ENCODE data around the gene DAO.

Gene DAO

DNA sequence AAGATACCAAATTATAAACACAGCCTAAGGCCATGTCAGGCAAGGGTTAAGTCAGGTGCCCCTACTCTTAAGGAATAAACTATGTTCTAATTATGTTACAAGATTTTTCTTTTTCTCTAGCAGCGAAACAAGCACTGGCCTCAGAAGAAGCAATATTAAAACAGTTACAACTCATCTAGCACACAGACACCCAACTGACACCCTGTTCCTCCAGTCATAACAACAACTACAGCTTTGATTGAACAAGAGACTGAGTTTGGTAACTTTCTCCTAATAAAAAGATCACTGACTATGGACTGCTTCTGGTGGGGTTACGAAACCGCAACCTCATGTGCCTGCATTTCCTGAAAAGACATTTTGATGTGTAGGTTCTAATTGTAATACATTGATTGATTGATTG, 3.3 kb upstream of the DAO start:
- no peak for DNase-seq

DNA sequence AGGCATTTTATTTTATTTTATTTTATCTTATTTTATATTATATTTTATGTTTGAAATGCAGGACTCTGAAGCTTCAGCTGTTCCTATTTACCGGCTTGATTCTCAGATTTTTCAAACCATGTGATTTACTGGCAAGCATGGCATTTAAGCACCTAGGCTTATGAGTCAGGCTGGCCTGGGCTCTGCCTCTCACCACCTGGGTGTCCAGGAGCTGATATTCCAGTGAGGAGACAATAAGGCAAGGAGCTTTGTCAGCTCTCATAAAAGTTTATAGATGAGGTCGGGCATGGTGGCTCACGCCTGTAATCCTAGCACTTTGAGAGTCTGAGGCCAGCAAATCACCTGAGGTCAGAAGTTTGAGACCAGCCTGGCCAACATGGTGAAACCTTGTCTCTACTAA, 2.1 kb downstream of the DAO start:
- DNase-seq = no peak

DNA sequence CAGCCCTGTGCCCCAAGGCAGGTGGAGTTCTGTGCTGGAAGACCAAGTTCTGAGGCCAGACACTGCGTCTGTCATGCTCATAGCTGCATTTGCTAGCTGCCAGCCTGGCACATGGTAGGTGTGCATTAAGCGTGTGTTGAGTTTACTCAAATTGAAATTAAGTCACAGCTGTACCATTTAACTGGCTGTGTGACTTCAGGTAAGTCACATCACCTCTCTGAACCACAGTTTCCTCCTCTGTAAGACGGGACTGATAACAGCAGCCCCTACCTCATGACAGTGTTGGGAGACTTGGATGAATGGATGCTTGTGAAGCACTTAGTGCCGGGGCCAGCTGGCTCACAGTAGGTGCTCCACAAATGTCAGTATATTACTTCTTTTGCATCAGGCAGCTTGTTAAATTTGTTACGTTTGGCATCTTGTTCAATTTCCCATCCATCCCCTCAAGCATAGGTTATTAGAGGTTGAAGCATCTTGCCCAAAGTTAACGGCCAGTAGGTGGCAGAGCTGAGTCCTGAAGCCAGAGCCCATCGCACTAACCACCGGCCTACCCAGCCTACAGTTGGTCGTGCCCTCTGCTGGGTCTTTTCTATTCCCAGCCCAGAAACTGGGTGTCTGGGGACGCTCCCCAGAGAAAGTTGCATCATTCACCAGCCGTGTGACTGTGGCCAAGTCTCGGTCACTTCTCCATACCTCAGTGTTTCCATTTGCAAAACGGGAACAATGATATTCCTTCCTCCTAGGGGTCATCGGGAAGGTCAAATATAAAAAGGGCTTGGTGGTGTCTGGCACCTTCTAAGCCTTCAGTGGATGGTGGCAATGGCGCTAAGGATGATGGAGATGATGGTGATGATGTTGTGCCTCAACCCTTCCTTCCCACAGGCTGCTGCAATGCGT, 4.5 kb downstream of the DAO start:
- DNase-seq = no peak

DNA sequence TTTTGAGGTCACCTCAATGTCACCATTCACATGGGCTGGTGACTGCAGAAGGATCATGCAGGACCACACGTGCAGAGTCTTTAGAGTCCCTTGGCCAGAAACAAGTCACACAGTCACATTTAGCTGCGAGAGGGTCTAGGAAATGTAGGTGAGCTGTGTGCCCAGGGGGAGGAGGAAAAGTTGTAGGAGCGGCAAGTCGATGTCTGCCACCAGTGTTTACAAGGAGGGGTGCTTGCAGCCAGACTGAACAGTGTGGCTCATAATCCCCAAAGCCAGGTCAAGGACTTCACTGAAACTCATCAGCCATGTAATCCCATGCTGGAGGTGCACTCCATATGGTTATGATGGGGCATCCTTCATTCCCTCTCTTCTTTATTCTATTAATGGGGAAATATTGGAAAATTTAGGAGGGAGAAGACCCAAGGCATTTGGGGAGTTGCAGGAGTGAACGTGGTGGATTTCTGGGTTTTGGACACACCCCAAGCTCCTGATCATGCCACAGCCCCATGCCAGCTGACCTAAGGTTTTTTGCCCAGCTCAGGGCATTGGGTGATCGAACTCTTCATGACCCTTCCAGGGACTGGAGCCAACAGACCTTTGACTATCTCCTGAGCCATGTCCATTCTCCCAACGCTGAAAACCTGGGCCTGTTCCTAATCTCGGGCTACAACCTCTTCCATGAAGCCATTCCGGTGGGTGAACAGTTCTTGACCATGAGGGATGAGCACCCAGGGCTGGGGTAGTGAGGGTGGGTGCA, 7.2 kb downstream of the DAO start:
- DNase-seq = no peak

DNA sequence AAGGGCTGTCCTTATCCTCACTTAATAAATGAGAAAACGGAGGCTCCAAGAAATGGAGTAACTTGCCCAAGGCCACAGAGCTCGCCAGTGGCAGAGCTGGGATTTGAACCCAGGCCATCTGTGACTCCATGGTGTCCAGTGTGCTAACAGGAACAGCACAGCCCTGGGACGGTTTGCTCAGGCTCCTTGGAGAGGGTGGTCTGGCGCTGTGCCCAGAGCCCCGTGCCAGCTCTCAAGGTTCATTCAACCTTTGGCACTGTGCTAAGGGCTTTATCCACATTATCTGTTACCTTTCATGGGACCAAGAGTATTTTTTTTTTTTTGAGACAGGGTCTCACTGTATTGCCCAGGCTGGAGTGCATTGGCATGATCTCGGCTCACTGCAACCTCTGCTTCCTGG, 8.1 kb downstream of the DAO start:
- no peak for DNase-seq

DNA sequence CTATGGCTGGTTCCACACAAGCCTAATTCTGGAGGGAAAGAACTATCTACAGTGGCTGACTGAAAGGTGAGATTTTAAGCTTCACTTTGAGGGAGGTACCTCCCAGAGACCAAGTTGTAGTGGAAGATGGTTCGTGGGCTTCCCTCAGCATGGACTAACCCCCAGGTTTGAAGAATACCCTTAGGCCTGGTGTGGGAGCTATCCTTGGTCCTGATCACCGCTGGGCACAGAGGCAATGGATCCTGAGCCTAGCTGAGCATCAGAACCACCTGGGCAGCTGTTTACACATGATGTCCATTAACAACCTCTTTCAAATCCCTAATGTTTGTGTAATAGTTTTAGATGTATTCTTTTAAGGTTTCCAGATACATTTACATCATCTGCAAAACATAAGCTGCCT, 10.3 kb downstream of the DAO start:
- no peak for DNase-seq

DNA sequence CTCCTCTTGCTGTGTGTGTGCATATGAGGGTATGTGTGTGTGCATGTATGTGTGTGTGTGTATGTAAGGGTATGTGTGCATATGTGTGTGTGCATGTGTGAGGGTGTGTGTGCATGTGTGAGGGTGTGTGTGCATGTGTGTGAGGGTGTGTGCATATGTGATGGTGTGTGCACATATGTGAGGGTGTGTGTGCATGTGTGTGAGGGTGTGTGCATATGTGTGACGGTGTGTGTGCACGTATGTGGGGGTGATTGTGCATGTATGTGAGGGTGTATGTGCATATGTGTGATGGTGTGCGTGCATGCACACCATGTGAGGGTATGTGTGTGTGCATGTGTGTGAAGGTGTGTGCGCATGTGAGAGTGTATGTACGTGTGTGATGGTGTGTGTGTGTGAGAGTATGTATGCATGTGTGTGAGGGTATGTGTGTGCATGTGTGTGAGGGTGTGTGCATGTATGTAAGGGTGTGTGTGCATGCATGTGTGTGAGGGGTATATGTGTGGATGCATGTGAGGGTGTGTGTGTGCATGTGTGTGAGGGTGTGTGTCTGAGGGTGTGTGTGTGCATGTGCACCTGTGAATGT, 15.4 kb downstream of the DAO start:
- DNase-seq = no peak

DNA sequence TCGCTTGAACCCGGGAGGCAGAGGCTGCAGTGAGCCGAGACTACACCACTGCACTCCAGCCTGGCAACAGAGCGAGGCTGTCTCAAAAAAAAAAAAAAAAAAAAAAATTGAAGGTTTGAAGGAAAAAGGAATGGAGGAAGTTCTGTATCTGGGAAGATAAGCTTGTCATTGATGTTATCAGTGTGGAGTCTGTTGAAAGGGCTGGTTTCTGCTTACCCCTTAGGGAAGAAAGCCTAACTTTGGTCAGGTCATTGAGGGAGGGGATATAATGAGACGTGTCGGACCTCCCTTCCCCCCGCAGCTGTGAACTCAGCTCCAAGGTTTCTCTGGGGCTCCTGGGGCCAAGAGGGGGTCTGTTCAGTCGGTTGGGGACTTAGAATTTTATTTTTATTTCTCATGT, 16.4 kb downstream of the DAO start:
- no peak for DNase-seq

DNA sequence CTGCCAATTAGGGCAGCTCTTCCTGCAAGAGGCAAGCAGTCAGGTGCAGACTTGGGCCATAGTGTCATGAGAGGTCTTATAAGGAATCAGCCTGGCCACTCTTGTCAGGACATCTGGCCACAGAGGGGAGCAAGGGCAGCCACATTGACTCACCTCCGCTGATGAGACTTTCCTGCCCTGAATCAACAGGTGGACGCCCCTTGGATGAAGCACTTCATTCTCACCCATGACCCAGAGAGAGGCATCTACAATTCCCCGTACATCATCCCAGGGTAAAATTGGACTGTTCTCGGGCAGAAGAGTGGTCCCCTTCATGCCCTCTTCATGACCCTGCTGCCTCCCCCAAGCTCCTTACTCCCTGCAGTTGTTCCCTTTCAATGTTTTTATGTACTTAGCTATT, 16.9 kb downstream of the DAO start:
- DNase-seq = no peak

DNA sequence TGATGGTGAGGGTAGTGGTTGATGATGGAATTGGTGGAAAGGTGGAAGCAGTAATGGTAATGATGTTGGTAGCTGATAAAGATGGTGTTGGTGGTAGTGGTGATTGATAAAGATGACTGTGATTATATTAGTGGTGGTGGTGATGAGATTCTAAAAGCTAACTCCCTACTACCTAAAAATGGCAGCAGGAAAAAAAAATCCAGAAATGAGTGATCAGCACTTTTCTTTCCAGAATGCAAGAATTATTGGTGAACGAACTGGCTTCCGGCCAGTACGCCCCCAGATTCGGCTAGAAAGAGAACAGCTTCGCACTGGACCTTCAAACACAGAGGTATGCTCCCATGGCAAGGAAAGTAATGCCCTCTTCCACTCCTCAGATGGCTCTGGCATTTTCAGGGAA, 19.3 kb downstream of the DAO start:
- no peak for DNase-seq

DNA sequence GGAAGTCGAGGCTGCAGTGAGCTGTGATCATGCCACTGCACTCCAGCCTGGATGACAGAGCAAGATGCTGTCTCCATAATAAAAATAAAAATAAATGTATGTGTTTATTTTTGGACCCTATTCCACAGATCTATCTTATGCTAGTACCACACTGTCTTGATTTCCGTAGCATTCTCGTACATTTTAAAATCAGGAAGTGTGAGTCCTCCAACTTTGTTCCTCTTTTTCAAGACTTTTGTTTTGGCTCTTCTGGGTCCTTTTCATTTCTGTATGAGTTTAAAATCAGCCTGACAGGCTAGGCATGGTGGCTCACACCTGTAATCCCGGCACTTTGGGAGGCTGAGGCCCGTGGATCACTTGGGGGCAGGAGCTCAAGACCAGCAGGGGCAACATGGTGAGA, 25.8 kb downstream of the DAO start:
- no peak for DNase-seq

DNA sequence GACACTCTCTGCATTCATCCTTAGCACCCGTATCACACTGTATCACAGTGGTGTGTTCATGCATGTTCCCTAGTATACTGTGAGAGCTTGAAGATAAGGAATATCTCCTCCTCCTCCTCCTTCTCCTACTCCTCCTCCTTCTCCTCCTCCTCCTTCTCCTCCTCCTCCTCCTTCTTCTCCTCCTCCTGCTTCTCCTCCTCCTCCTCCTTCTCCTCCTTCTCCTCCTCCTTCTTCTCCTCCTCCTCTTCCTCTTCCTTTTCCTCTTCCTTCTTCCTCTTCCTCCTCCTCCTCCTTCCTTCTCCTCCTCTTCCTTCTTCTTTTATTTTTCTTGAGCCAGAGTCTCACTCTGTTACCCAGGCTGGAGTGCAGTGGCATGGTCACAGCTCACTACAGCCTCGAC, 27.1 kb downstream of the DAO start:
- no peak for DNase-seq

DNA sequence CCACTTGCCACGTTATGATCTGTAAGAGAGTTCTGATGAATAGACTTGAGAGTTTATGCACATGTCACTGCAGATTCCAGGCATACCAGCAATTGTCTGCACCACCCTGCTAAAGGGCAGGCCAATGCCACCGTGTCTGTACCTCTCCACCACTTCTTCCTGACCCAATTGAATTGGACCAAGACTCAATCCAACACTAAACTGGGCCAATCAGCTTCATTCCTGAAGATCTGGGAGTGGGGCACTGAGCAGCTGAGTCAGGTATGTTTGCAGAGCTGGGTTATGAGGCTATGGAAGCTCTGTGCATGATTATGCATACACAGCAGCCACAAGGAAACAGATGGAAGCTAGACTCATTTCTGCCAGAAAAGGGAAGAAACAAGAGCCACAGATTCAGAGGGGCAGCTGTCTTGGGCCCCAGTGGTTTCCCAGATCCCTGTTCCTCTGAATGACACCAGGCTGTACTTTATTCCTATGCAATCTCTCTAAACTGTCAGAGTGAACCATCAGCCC, 28.0 kb downstream of the DAO start:
- no peak for DNase-seq

DNA sequence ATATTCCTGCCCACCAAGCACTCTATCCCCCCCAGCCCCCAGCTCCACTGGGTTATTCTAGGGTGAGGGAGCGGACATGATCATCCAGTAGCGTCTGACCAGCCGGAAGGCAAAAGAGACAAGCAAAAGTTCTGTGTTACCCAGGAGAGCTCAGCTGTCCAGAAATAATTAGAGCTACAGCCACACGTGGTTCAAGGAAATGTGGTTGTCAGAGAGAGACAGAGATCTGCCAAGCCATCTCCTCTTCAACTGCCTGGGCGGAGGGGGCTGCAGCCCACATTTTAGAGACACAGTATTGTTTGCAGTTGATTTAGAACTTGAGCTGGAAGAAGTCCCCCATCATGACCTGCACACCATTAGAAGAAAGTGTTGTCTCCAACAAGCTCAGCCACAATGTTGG, 30.4 kb downstream of the DAO start:
- no peak for DNase-seq

DNA sequence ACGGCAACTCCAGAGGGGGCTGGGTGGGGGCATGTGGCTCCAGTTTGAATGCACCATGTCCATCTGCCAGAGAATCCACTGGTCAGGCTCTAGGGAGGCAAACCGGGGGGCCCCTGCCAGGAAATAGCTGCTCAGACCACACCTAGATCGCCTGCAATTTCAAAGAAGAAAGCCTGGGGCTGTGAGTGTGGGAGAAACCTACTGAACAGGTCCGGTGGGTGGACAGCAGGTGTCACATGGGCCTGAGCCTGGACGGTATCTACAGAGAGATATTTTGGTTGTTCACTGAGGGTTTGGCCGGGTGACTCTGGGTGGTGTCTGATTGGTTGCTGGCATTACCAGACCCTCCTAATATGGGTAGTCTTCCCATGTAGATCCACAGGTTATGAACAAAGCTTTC, 32.0 kb downstream of the DAO start:
- DNase-seq = no peak

DNA sequence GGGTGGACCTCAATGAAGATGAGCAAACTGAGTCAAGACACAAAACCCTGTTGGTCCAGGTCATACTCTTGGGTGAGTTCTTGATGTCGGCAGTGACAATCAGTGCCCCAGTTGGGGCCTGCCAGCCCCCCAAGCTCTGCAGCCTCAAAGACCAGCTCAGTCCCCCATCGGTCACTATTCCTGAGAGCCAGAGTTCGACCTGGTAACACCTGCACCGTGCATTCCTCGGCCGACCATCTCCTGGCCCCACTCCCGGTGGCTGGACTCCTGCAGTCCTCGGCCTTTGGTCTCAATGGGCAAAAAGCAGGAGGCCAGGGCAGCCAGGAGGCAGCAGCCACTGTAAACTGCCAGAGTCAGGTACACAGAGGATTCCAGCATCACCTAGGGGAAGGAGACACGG, 32.5 kb downstream of the DAO start:
- no peak for DNase-seq

DNA sequence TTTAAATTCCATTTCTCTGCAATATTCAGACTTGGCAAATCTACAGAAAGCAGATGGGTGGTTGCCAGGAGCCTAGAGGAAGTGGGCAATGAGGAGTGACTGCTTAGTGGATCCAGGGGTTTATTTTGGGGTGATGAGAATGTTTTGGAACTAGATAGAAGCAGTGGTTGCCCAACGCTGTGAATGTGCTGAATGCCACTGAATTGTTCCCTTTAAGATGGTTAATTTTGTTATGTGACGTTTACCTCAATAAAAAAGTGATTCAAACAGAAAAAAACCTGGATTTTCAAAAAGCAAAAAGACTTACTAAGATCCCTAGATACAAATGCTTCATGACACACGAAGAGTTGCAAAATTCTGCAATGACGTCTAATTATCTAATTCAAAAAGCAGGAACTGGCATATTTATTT, 34.2 kb downstream of the DAO start:
- DNase-seq = no peak

DNA sequence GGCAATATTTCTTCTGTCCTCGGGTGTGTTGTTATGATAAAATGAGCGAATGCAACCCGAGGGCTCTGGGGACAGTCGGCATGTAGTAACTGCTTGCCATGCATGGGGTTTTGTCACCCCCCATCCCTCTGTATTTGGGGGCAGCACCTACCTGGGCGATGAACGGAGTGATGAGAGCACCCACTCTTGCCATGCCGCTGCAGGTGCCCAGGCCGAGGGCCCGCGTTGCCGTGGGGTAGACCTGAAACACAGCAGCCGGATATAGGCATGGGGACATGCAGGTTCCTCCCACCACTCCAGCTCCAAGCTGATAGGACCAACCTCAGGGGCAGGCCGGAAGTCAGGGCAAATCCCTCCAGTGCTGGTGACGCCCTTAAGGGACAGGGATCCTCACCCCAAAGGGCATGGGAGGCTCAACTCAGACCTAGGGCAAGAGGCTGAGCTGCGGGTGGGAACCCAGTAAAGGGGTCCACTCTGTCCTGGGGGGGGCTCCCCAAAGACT, 35.8 kb downstream of the DAO start:
- no peak for DNase-seq

DNA sequence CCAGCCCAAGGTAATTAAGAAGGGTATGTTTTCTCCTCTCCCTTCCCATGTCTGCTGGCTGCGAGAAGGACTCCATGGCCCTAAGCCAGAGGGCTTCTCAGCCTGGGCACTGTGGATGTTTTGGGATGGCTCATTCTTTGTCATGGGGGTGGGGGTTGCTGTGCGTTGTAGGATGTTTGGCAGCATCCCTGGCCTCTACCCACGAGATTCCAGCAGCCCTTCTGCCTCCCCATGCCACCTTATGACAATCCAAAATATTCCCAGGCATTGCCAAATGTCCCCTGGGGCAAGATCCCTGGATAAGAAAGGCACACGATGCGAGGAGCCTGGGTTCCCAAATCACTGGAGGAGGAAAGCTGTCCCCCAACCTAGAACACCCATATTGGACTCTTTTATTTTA, 36.4 kb downstream of the DAO start:
- DNase-seq = no peak

DNA sequence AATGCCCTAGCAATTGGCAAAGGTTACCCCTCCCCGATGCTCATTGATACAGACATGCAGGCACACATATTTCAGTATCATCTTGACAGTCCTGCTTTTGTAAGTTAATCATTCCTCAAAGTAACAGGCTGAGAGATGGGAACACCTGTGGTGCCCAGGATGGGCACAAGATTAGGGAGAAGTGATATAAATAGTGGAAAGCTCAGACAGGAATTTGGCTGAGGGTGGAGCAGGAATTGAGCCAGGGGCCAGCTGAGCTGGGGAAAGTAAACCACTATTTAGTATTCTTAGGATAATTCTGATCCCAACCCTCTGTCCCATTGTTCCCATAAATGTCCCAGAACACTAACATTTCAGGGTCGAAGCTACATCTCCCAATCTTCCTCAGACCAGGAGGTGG, 38.3 kb downstream of the DAO start:
- no peak for DNase-seq

DNA sequence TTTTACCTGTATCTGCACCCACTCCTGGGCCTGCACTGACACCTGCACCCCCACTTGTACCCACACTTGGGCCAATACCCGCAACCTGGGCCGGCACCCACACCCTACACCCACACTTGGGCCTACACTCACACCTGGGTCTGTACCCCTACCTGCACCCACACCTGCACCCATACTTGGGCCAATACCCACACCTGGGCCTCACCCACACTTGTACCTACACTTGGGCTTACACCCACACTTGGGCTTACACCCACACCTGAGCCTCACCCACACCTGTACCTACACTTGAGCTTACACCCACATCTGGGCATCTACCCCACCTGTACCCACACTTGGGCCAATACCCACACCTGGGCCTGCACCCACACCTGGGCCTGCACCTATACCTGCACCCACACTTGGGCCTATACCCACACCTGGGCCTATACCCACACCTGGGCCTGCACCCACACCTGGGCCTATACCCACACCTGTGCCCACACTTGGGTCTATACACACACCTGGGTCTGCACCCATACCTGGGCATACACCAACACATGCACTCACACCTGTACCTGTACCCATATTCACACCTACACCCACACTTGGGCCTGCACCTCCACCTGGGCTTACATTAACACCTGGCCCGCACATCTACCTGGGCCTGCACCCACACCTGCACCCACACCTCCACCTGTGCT, 39.2 kb downstream of the DAO start:
- no peak for DNase-seq

DNA sequence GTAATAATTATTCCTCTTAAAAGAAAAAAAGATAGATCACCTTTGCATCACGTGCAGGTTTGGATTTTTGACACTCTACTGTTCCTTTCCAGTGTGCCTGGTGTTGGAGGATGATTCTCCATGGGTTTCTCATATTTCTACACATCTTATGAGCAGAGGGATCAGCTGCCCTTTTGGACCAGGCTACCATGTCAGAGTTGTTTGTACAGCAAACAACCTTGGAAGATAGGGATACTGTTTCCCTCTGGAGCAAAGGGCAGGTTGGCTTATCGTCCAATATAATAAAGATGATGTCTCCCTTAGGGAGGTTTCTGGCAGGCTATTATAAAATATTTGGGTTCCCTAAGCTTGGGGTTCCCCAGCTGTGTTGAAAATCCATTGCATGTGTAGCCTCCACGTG, 42.1 kb downstream of the DAO start:
- DNase-seq = no peak

DNA sequence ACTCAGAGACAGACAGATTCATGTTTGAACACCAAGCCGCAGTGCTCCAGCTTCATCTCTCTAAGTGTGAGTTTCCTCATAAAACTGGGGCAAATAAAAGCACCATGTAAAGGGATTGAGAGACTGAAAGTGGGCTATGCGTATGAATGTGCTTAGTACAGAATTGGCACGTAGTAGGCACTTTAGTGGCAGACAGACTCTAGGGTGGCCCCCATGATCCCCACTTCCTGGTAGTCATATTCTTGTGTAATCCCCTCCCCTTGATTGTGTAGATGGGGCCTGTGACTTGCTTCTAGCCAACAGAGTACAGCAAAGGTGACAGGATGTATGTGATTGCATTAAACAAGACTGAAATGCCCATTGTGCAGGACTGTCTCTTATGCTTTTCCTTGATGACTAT, 43.0 kb downstream of the DAO start:
- DNase-seq = no peak
